GM12891 (cell line): ENCODE results near the gene POC1A.

Source experiments
- POLR2A ChIP-seq: IDR thresholded peaks from 2 replicates; pipeline ENCODE4 v1.6.1; 2011; ENCODE audit warnings: low read depth, low read length, control low read depth
- POLR2AphosphoS5 ChIP-seq: IDR thresholded peaks from 2 replicates; pipeline ENCODE4 v1.6.1; 2011; ENCODE audit warnings: low read depth, low read length, control low read depth

DNA sequence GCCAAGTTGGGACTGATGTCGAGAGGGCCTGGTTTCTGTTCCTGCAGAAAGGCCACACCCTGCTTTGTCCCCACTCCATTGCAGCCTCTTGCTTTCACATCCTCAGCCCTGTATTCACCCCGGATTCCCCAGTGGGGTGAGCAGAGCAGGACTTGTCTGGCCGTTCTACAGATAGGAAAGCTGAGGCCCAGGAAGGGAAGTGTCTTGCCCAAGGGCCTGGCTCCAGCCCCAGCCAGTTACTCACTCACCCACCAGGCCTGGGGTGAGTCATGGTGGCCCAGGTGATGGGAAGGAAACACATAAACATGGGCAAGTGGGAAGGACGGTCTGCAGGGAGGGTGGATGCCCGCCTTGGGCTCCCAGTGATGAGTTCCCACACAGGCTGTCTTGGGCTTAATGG is 91.7 kb downstream of the POC1A start:
- TF ChIP-seq POLR2A (no peak), POLR2AphosphoS5 (no peak)
